Transverse colon (tissue), 4 donors: ENCODE data around the gene RGS19.

ENCODE experiments used
- CTCF ChIP-seq, 5 experiments: fragments of 200-600 bp in 3 of 5; fragments of 450-650 bp in 2 of 5; sonication (generic) in 3 of 5; IDR thresholded peaks; 1 replicate in 2 of 5; 2 replicates in 3 of 5; pipeline ENCODE4 v1.5.1; 2016 to 2017; ENCODE audit warnings: antibody characterized with exemption in 5 of 5, inconsistent platforms in 3 of 5, mild to moderate bottlenecking in 2 of 5, moderate library complexity in 1 of 5
- EP300 ChIP-seq: sonication (generic); formaldehyde crosslinking; IDR thresholded peaks from one replicate; pipeline ENCODE4 v1.6.1; 2017; ENCODE audit warnings: antibody characterized with exemption, low read depth
- POLR2A ChIP-seq: fragments of 450-650 bp; IDR thresholded peaks from one replicate; pipeline ENCODE4 v1.6.1; 2016; ENCODE audit warnings: antibody characterized with exemption, mild to moderate bottlenecking, moderate library complexity
- POLR2AphosphoS5 ChIP-seq, 3 donors: sonication (generic); formaldehyde crosslinking; IDR thresholded peaks; one replicate each; pipeline ENCODE4 v1.6.1; 2016; ENCODE audit warnings: antibody characterized with exemption in 3 of 3

GRCh38 chr20:64096535-64096934 lies 17.2 kb upstream of the RGS19 start:
- TF ChIP-seq CTCF (IDR thresholded peaks at IDR 0.05) (no peak), POLR2A (no peak), POLR2AphosphoS5 (IDR thresholded peaks at IDR 0.05) (no peak), EP300 (no peak)
